ENCODE measurements around the gene PCBP3.
"Not testable (repeated sequence)": the region's sequence is repeated elsewhere in the genome, so short reads cannot be mapped to it uniquely, and the experiment has no call there.

Gene PCBP3

GRCh38 chr21:45895778-45896370 is 252.3 kb downstream of the PCBP3 start:
- Histone ChIP-seq H3K4ac (ENCODE audit: low read depth, low read length) (no peak overlapping the region), H3K18ac (ENCODE audit: low read length) (no peak overlapping the region), H3K9me3 (ENCODE audit: insufficient read depth, low read depth, low read length) (peaks cover 2% of the 10 kb centered on the region), H3K27ac (ENCODE audit: low read depth, low read length) (no peak overlapping the region), H2AFZ (ENCODE audit: insufficient read depth, low read length, poor library complexity) (no peak overlapping the region), H2BK12ac (ENCODE audit: low read length) (no peak overlapping the region), H3K4me1 (ENCODE audit: control insufficient read depth in 1 of 2, insufficient read depth in 2 of 2, low read length in 2 of 2) (peaks cover 2 to 7% of the 10 kb centered on the region in 2 experiments), H2BK5ac (ENCODE audit: low read depth, low read length, poor library complexity) (no peak overlapping the region), H3K9ac (ENCODE audit: low read length) (no peak overlapping the region), H3K79me2 (ENCODE audit: control insufficient read depth, insufficient read depth, low read length, poor library complexity) (no peaks in the 10 kb centered on the region), H4K12ac (ENCODE audit: low read depth, low read length) (no peak overlapping the region), H4K8ac (ENCODE audit: low read depth, low read length) (no peak overlapping the region), H3K27me3 (ENCODE audit: insufficient read depth, low read length) (no peaks in the 10 kb centered on the region), H2AK5ac (ENCODE audit: low read length) (no peak overlapping the region), H2BK120ac (ENCODE audit: insufficient read depth, low read length, poor library complexity) (no peak overlapping the region), H4K91ac (ENCODE audit: low read depth, low read length) (no peak overlapping the region), H3K4me3 (ENCODE audit: low read depth, low read length) (no peak overlapping the region), H3K23ac (ENCODE audit: low read length) (no peak overlapping the region), H3K4me2 (ENCODE audit: low read length) (no peak overlapping the region), H3K36me3 (ENCODE audit: control insufficient read depth in 1 of 2, insufficient read depth in 2 of 2, low read length in 2 of 2) (no peaks in the 10 kb centered on the region), H3K14ac (ENCODE audit: low read length) (no peak overlapping the region), H3K79me1 (ENCODE audit: low read length) (no peaks in the 10 kb centered on the region)
- DNase-seq, result no peak
- WGBS (ENCODE audit: extremely low coverage, insufficient coverage, insufficient read length), result no CpG with 5 or more reads among the region's 17 CpGs

GRCh38 chr21:45896431-45896830 is 252.9 kb downstream of the PCBP3 start:
- not testable (repeated sequence) for H3K4me3 ChIP-seq (ENCODE audit: low read depth, low read length); H4K8ac ChIP-seq (ENCODE audit: low read depth, low read length); H4K12ac ChIP-seq (ENCODE audit: low read depth, low read length); H3K36me3 ChIP-seq (ENCODE audit: control insufficient read depth in 1 of 2, insufficient read depth in 2 of 2, low read length in 2 of 2); H3K4me2 ChIP-seq (ENCODE audit: low read length); H3K79me2 ChIP-seq (ENCODE audit: control insufficient read depth, insufficient read depth, low read length, poor library complexity); H3K23ac ChIP-seq (ENCODE audit: low read length); H2AK5ac ChIP-seq (ENCODE audit: low read length); H2BK120ac ChIP-seq (ENCODE audit: insufficient read depth, low read length, poor library complexity); H3K18ac ChIP-seq (ENCODE audit: low read length); H3K9me3 ChIP-seq (ENCODE audit: insufficient read depth, low read depth, low read length); H3K27me3 ChIP-seq (ENCODE audit: insufficient read depth, low read length); H2BK5ac ChIP-seq (ENCODE audit: low read depth, low read length, poor library complexity); H3K27ac ChIP-seq (ENCODE audit: low read depth, low read length); H3K4ac ChIP-seq (ENCODE audit: low read depth, low read length); H2AFZ ChIP-seq (ENCODE audit: insufficient read depth, low read length, poor library complexity); H2BK12ac ChIP-seq (ENCODE audit: low read length); DNase-seq; H3K79me1 ChIP-seq (ENCODE audit: low read length); H4K91ac ChIP-seq (ENCODE audit: low read depth, low read length); H3K9ac ChIP-seq (ENCODE audit: low read length); H3K14ac ChIP-seq (ENCODE audit: low read length)
- H3K4me1 ChIP-seq (ENCODE audit: control insufficient read depth in 1 of 2, insufficient read depth in 2 of 2, low read length in 2 of 2), result peaks cover 2 to 10% of the 10 kb centered on the region in 2 experiments
- no CpG with 5 or more reads among the region's 18 CpGs for WGBS (ENCODE audit: extremely low coverage, insufficient coverage, insufficient read length)

- Histone ChIP-seq H3K4me1 (ENCODE audit: control insufficient read depth in 1 of 2, insufficient read depth in 2 of 2, low read length in 2 of 2) (peaks cover 0 to 4% of the 10 kb centered on the region in 2 experiments), H3K79me2 (ENCODE audit: control insufficient read depth, insufficient read depth, low read length, poor library complexity) (no peaks in the 10 kb centered on the region), H4K91ac (ENCODE audit: low read depth, low read length) (no peak overlapping the region), H3K36me3 (ENCODE audit: control insufficient read depth in 1 of 2, insufficient read depth in 2 of 2, low read length in 2 of 2) (no peaks in the 10 kb centered on the region), H3K9ac (ENCODE audit: low read length) (no peak overlapping the region), H2AFZ (ENCODE audit: insufficient read depth, low read length, poor library complexity) (no peak overlapping the region), H3K9me3 (ENCODE audit: insufficient read depth, low read depth, low read length) (peaks cover 2% of the 10 kb centered on the region), H2BK120ac (ENCODE audit: insufficient read depth, low read length, poor library complexity) (no peak overlapping the region), H3K79me1 (ENCODE audit: low read length) (no peaks in the 10 kb centered on the region), H4K8ac (ENCODE audit: low read depth, low read length) (no peak overlapping the region), H3K14ac (ENCODE audit: low read length) (no peak overlapping the region), H3K27me3 (ENCODE audit: insufficient read depth, low read length) (no peaks in the 10 kb centered on the region), H3K27ac (ENCODE audit: low read depth, low read length) (no peak overlapping the region), H2BK12ac (ENCODE audit: low read length) (no peak overlapping the region), H3K18ac (ENCODE audit: low read length) (no peak overlapping the region), H3K4me2 (ENCODE audit: low read length) (no peak overlapping the region), H2AK5ac (ENCODE audit: low read length) (no peak overlapping the region), H3K4me3 (ENCODE audit: low read depth, low read length) (no peak overlapping the region), H3K23ac (ENCODE audit: low read length) (no peak overlapping the region), H3K4ac (ENCODE audit: low read depth, low read length) (no peak overlapping the region), H4K12ac (ENCODE audit: low read depth, low read length) (no peak overlapping the region), H2BK5ac (ENCODE audit: low read depth, low read length, poor library complexity) (no peak overlapping the region)
- no peak for DNase-seq
- no CpG with 5 or more reads among the region's 25 CpGs for WGBS (ENCODE audit: extremely low coverage, insufficient coverage, insufficient read length)
These were observed 253.9 kb downstream of the PCBP3 start for GRCh38 chr21:45897191-45898027.

- Histone ChIP-seq H3K4me1 (ENCODE audit: control insufficient read depth in 1 of 2, insufficient read depth in 2 of 2, low read length in 2 of 2) (peaks cover 0 to 4% of the 10 kb centered on the region in 2 experiments), H4K8ac (ENCODE audit: low read depth, low read length) (no peak overlapping the region), H2BK5ac (ENCODE audit: low read depth, low read length, poor library complexity) (no peak overlapping the region), H3K79me1 (ENCODE audit: low read length) (no peaks in the 10 kb centered on the region), H4K91ac (ENCODE audit: low read depth, low read length) (no peak overlapping the region), H3K79me2 (ENCODE audit: control insufficient read depth, insufficient read depth, low read length, poor library complexity) (no peaks in the 10 kb centered on the region), H3K18ac (ENCODE audit: low read length) (no peak overlapping the region), H2BK12ac (ENCODE audit: low read length) (no peak overlapping the region), H4K12ac (ENCODE audit: low read depth, low read length) (no peak overlapping the region), H3K27ac (ENCODE audit: low read depth, low read length) (no peak overlapping the region), H3K4me3 (ENCODE audit: low read depth, low read length) (no peak overlapping the region), H2BK120ac (ENCODE audit: insufficient read depth, low read length, poor library complexity) (no peak overlapping the region), H3K9me3 (ENCODE audit: insufficient read depth, low read depth, low read length) (peaks cover 2% of the 10 kb centered on the region), H3K36me3 (ENCODE audit: control insufficient read depth in 1 of 2, insufficient read depth in 2 of 2, low read length in 2 of 2) (no peaks in the 10 kb centered on the region), H3K9ac (ENCODE audit: low read length) (no peak overlapping the region), H3K23ac (ENCODE audit: low read length) (no peak overlapping the region), H3K4me2 (ENCODE audit: low read length) (no peak overlapping the region), H2AK5ac (ENCODE audit: low read length) (no peak overlapping the region), H3K4ac (ENCODE audit: low read depth, low read length) (no peak overlapping the region), H2AFZ (ENCODE audit: insufficient read depth, low read length, poor library complexity) (no peak overlapping the region), H3K14ac (ENCODE audit: low read length) (no peak overlapping the region), H3K27me3 (ENCODE audit: insufficient read depth, low read length) (no peaks in the 10 kb centered on the region)
- WGBS (ENCODE audit: extremely low coverage, insufficient coverage, insufficient read length), result no CpG with 5 or more reads among the region's 8 CpGs
- no peak for DNase-seq
These were observed 254.5 kb downstream of the PCBP3 start for GRCh38 chr21:45898028-45898350.
